A673 (cell line): Measurements from ENCODE around the gene SH3RF2.

Source experiments
- CTCF ChIP-seq: fragments of 300-800, 200-600 bp; sonication (generic); conservative IDR thresholded peaks from 2 replicates; pipeline ENCODE4 v1.5.1; 2017; ENCODE audit warnings: low read depth, mild to moderate bottlenecking, antibody characterized with exemption, low read length, moderate library complexity, mixed read lengths
- EZH2 ChIP-seq: fragments of 200-600 bp; sonication (generic); IDR thresholded peaks from 2 replicates; pipeline ENCODE4 v1.6.1; 2017; ENCODE audit warnings: borderline replicate concordance, low read depth, mild to moderate bottlenecking, mixed read lengths, antibody characterized with exemption, low read length; ENCODE audit not compliant: poor library complexity, severe bottlenecking

- TF ChIP-seq EZH2 = no peak
- peak; percentile 93 for TF ChIP-seq CTCF
Observed at GRCh38 chr5:145887976-145888574, 48.3 kb upstream of the SH3RF2 start.
